ENCODE results near the gene ZDHHC7.

ZDHHC7 gene

DNA sequence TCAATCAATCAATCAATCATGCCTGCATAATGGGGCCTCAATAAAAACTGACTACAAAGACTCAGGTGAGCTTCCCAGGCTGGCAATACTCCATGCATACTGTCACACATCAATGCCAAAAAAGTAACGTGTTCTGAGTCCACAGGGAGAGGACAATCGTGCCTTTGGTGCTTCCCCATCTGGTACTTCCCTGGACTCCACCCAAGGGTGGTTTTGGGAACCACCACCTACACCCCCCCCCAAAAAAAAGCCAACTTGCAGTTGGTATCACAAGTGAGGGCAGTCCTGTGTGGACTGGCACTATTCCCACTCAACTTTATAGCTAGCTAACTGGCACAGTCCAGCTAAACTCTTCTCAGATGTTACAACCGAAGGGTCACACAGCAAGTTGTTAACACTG lies 3.1 kb downstream of the ZDHHC7 start (continued):
- TF ChIP-seq, protein P1, sequence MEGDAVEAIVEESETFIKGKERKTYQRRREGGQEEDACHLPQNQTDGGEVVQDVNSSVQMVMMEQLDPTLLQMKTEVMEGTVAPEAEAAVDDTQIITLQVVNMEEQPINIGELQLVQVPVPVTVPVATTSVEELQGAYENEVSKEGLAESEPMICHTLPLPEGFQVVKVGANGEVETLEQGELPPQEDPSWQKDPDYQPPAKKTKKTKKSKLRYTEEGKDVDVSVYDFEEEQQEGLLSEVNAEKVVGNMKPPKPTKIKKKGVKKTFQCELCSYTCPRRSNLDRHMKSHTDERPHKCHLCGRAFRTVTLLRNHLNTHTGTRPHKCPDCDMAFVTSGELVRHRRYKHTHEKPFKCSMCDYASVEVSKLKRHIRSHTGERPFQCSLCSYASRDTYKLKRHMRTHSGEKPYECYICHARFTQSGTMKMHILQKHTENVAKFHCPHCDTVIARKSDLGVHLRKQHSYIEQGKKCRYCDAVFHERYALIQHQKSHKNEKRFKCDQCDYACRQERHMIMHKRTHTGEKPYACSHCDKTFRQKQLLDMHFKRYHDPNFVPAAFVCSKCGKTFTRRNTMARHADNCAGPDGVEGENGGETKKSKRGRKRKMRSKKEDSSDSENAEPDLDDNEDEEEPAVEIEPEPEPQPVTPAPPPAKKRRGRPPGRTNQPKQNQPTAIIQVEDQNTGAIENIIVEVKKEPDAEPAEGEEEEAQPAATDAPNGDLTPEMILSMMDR (tag by site-specific recombination; IDR thresholded peaks at IDR 0.05): no peak

DNA sequence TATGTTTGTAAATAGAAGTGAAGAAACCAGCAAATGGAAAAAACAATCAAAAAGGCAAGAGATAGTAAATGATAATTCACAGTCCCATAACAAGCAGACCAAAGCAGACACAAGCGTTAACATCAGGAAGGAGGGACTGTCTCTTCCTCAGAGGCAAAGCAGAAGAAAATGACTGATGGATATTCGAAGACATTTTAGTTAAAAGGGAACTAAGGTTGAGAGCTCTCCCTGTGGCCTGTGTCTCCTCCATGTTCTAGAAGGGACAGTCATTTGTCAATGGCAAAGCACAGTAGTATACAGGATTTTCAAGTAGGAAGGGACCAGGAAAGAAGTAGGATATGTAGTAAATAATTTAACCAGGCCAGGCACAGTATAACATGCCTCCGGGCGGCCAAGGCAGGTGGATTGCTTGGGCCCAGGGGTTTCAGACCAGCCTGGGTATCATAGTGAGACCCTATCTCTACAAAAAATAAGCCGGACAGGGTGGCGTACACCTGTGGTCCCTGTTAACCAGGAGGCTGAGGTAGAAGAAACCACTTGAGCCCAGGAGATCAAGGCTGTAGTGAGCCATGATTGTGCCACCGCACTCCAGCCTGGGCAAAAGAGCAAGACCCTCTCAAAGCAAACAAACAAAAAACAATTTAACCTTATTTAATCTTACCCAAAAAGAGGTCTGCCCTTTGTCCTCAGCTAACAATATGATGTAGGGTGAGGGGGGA lies 3.7 kb downstream of the ZDHHC7 start:
- H3K27ac ChIP-seq (ENCODE audit: extremely low read depth, low read depth, low read length): no peak overlapping the region
- H3K9me3 ChIP-seq (ENCODE audit: control insufficient read depth, insufficient read depth, low read depth, low read length): no peaks in the 10 kb centered on the region
- H3K36me3 ChIP-seq (ENCODE audit: control insufficient read depth in 2 of 2, insufficient read depth in 1 of 2, low read length in 2 of 2): peaks cover 0 to 3% of the 10 kb centered on the region in 2 experiments; a peak in 2 of 3 replicates
- peaks cover 17% of the 10 kb centered on the region; the same call in 1 of the 2 replicates for H3K4me1 ChIP-seq (ENCODE audit: control insufficient read depth, insufficient read depth, low read length)
- ChIA-PET CTCF (interaction anchor here (1.4 kb wide), 1 partner anchor 37 kb away, joined by 5 read pairs; no protein-coding TSS in a partner anchor), POLR2A (no interaction called here)
- H3K4me3 ChIP-seq (ENCODE audit: low read depth, low read length): no peak overlapping the region
- TF ChIP-seq ZNF664 (tag by site-specific recombination; IDR thresholded peaks at IDR 0.05): 0 out of 2 replicates have a peak, but pooled peaks have one; percentile 20
- TF ChIP-seq ZNF121 (tag by site-specific recombination; IDR thresholded peaks at IDR 0.05): 0 out of 2 replicates have a peak, but pooled peaks have one; percentile 31
- TF ChIP-seq, protein P1 (tag by site-specific recombination; IDR thresholded peaks at IDR 0.05): no peak

DNA sequence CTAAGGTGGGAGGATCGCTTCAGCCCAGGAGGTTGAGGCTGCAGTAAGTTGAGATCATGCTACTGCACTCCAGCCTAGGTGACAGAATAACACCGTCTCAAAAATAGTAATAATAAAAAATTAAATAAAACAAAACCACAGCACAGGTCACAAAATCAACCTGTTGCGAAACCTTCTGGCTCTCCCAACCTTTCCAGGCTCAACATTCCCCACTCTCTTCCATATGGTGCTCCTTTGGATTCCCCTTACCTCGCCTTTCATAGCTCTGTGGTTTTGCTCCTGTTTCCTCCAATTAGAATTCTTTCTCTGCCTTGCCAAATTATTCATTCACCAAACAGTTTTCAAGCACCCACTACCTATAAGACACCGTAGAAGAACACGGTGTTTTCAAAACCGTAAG lies 4.7 kb downstream of the ZDHHC7 start:
- ChIA-PET CTCF (interaction anchor here (1.9 kb wide), 1 partner anchor 80 kb away, joined by 12 read pairs; no protein-coding TSS in a partner anchor), POLR2A (no interaction called here)
- Histone ChIP-seq H3K4me3 (ENCODE audit: low read depth, low read length) (no peak overlapping the region), H3K9me3 (ENCODE audit: control insufficient read depth, insufficient read depth, low read depth, low read length) (no peaks in the 10 kb centered on the region), H3K36me3 (ENCODE audit: control insufficient read depth in 2 of 2, insufficient read depth in 1 of 2, low read length in 2 of 2) (peaks cover 0 to 6% of the 10 kb centered on the region in 2 experiments; a peak in 2 of 3 replicates), H3K27ac (ENCODE audit: extremely low read depth, low read depth, low read length) (no peak overlapping the region), H3K4me1 (ENCODE audit: control insufficient read depth, insufficient read depth, low read length) (peaks cover 17% of the 10 kb centered on the region; the same call in 1 of the 2 replicates)
- TF ChIP-seq, protein P2, sequence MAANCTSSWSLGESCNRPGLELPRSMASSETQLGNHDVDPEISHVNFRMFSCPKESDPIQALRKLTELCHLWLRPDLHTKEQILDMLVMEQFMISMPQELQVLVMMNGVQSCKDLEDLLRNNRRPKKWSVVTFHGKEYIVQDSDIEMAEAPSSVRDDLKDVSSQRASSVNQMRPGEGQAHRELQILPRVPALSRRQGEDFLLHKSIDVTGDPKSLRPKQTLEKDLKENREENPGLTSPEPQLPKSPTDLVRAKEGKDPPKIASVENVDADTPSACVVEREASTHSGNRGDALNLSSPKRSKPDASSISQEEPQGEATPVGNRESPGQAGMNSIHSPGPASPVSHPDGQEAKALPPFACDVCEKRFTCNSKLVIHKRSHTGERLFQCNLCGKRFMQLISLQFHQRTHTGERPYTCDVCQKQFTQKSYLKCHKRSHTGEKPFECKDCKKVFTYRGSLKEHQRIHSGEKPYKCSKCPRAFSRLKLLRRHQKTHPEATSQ (tag by site-specific recombination; IDR thresholded peaks at IDR 0.05): no peak
- no peak for TF ChIP-seq ZNF529 (tag by site-specific recombination; IDR thresholded peaks at IDR 0.05; ENCODE audit: insufficient replicate concordance)
- no peak for TF ChIP-seq ZNF561 (tag by site-specific recombination; IDR thresholded peaks at IDR 0.05; ENCODE audit: borderline replicate concordance)
- no peak for TF ChIP-seq PRDM1 (tag by site-specific recombination; IDR thresholded peaks at IDR 0.05)
- TF ChIP-seq, protein P3, sequence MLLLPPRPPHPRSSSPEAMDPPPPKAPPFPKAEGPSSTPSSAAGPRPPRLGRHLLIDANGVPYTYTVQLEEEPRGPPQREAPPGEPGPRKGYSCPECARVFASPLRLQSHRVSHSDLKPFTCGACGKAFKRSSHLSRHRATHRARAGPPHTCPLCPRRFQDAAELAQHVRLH (tag by site-specific recombination; IDR thresholded peaks at IDR 0.05): no peak
- TF ChIP-seq SCRT2 (tag by site-specific recombination; IDR thresholded peaks at IDR 0.05): peak; percentile 70
- TF ChIP-seq ZNF292 (tag by site-specific recombination; IDR thresholded peaks at IDR 0.05; ENCODE audit: borderline replicate concordance, low read depth): no peak

Data from HEK293 (cell line).